Choroid plexus epithelial cell (primary cell): ENCODE results near the gene GOSR2.

Source experiments
- DNase-seq: peaks from one replicate; pipeline ENCODE4 v3.0.0-alpha.2; 2010; ENCODE audit warnings: low read depth
- H3K4me3 ChIP-seq: 2 replicates; pipeline ENCODE4 v1.5.1; 2011; ENCODE audit warnings: low read depth, mild to moderate bottlenecking, control low read depth, low read length, moderate library complexity
- TF ChIP-seq, protein P1 (sequence below): conservative IDR thresholded peaks from 2 replicates; pipeline ENCODE4 v1.5.1; 2011; ENCODE audit warnings: low read depth, mild to moderate bottlenecking, control low read depth, inconsistent platforms, low read length, moderate library complexity

The GOSR2 gene

DNA sequence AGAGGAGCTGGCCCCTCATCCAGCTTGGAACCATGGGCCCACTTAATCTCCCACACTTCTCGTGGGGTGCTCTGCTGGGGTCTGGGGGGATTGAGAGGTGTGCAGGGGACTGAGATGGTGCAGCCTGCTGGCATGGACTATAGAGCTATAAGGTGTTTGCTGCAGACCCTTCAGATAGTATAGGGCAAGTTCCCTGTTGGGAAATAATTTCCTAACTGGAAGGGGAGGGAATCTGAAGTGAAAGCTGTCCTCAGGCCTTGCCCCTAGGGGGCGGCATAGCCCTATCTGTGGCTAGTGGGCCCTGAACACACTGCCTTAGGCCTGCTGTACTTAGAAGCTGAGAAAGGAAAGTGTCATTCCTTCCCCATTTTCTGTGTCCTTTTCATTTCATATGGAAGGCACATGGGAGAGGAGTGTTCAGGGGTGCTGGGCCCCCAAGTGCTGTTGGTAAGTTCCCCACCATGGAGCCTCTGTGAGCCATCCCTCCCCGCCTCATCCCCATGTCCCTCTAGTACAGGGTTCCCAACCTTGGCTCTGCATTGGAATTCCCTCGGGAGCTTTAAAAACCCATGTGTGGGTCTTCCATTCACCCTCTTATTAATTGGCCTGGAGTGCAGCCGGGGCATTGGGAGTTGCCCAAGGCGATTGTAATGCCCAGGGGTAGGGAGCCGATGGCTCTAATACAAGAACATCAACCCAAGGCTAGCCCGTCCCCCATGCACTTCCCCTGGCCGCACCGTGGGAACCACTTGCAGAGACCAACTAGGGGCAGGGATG, 19.7 kb downstream of the GOSR2 start:
- no peak overlapping the region for H3K4me3 ChIP-seq
- peak; percentile 90 for DNase-seq
- TF ChIP-seq, protein P1, sequence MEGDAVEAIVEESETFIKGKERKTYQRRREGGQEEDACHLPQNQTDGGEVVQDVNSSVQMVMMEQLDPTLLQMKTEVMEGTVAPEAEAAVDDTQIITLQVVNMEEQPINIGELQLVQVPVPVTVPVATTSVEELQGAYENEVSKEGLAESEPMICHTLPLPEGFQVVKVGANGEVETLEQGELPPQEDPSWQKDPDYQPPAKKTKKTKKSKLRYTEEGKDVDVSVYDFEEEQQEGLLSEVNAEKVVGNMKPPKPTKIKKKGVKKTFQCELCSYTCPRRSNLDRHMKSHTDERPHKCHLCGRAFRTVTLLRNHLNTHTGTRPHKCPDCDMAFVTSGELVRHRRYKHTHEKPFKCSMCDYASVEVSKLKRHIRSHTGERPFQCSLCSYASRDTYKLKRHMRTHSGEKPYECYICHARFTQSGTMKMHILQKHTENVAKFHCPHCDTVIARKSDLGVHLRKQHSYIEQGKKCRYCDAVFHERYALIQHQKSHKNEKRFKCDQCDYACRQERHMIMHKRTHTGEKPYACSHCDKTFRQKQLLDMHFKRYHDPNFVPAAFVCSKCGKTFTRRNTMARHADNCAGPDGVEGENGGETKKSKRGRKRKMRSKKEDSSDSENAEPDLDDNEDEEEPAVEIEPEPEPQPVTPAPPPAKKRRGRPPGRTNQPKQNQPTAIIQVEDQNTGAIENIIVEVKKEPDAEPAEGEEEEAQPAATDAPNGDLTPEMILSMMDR = peak; percentile 98

GRCh38 chr17:46943218-46943500, 20.2 kb downstream of the GOSR2 start:
- DNase-seq = no peak
- H3K4me3 ChIP-seq = no peak overlapping the region
- TF ChIP-seq, protein P1 = no peak

DNA sequence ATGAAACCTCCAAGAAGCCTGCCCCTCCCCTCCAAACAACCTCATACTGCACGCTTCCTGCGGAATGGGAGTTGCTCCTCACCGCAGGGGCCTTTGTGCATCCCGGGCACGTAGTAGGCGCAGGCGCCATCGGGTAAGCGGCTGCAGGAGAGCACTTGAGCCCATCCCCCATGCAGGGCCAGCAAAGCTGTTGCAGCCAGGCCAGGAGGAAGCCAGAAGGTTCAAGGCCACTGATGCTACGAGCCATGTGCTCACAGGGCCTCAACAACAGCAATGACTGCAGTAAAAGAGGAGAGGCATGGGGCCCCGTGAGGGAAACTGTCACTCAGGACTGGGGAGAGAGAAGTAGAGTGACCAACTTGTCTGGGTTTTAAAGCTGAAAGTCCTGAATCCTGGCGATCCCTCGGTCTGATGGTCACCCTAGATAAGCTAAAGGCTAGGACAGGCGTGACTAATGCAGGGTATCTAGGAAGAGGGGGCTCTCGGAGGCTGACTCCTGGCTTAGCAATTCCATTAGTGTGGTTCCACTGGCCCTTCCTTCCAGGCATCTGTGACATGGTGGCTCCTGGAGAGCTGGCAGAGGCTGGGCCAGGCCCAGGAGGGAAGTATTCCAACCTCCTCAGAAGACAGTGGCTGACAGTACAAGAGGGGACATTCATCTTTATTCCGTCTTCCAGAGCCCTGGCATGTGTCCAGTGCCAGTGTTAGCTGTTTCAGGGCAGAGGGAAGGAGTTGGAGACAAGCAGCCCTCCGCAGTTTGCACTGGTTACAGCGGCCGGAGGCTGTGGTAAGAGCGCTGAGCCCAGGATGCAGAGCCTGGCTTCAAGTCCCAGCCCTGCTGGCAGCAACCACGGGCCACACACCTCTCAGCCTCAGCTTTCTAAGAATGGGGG, 20.8 kb downstream of the GOSR2 start:
- TF ChIP-seq, protein P1 = no peak
- peak; percentile 55 for DNase-seq
- no peak overlapping the region for H3K4me3 ChIP-seq

DNA sequence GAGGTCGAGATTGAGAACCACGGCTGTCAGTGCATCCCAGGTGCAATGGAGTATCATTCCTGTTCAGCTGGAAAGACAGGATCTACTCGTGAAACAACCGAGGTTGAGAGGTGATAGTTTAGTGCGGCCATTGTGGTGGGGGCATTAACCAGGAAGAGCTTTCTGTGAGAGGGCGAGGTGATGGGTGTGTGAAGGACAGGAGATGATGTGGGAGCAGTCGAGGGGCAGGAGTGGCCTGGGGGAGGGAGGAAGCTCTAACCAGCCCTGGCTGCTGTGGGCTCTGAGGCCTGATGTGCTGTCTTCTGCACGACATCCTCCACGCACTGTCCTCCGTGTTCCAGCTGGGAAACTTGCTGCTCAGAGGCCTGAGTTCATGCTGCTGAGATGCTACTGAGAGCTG, 22.0 kb downstream of the GOSR2 start:
- H3K4me3 ChIP-seq = no peak overlapping the region
- TF ChIP-seq, protein P1 = no peak
- DNase-seq = no peak

- DNase-seq = no peak
- no peak overlapping the region for H3K4me3 ChIP-seq
- TF ChIP-seq, protein P1 = no peak
Measured at GRCh38 chr17:46947216-46947615, 24.3 kb downstream of the GOSR2 start.

DNA sequence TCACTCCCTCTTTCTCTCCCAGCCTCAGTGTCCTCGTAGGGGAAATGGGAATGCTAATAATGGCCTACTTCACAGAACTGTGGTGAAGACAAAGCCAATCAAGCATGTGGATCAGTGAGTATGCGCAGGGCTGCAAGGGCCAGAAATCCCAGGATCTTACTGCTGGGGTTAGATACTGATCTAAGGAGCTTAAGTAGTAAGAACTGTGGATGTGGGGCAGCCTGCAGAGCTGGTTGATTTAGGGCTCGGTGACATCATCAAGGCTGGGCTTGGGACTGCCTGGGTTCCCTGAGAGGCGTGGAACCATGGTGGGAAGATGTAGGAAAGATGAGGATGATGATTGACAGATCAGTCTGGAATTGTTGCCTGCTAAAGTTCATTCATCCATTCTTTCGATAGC, 25.6 kb downstream of the GOSR2 start:
- TF ChIP-seq, protein P1 = no peak
- H3K4me3 ChIP-seq = no peak overlapping the region
- no peak for DNase-seq
